Panc1 (cell line): ENCODE results near the gene MEGF6. TPM values are rescaled to one million over a fixed set of nuclear protein-coding genes. Genes with fewer than 3 reads are reported as not detected.
A peak's percentile ranks its signal among the peaks of the same experiment; 100 is the strongest.

Source experiments
- ATAC-seq: fragments of 200-7000 bp; cut with Tn5 transposase; 2 replicates; pipeline ENCODE4 v1.9.1; 2020; ENCODE audit warnings: mild to moderate bottlenecking, moderate library complexity
- BruUV-seq: library from RNA; stranded (reverse); fragments of 400-500 nt; replicated peaks from 2 replicates; lab custom pipeline; 2021; lab: Mats Ljungman, UMichigan
- CTCF ChIA-PET: fragments of 300-600 bp; sonication (Branson Sonifier 250); formaldehyde crosslinking; loops from one replicate; lab custom pipeline; 2022; ENCODE audit warnings: antibody characterized with exemption; lab: Charles Lee
- POLR2A ChIA-PET: fragments of 300-600 bp; sonication (Branson Sonifier 250); formaldehyde crosslinking; loops from one replicate; lab custom pipeline; 2022; ENCODE audit warnings: antibody characterized with exemption; lab: Charles Lee
- DNase-seq: peaks from one replicate; pipeline ENCODE4 v3.0.0-alpha.2; 2010; ENCODE audit warnings: low read depth, low spot score
- H3K27ac ChIP-seq: 2 replicates; pipeline ENCODE4 v1.5.1; 2011; ENCODE audit warnings: mild to moderate bottlenecking, low read length, inconsistent platforms
- H3K27me3 ChIP-seq: fragments of 200-500 bp; sonication (Bioruptor generic); 2 replicates; pipeline ENCODE4 v1.6.0; 2014; ENCODE audit warnings: low read length, inconsistent platforms; ENCODE audit not compliant: control insufficient read depth, insufficient read depth
- H3K36me3 ChIP-seq: fragments of 200-500 bp; sonication (Bioruptor generic); 2 replicates; pipeline ENCODE4 v1.5.1; 2014; ENCODE audit warnings: inconsistent platforms, mild to moderate bottlenecking, low read length, moderate library complexity; ENCODE audit not compliant: control insufficient read depth, insufficient read depth
- H3K4me1 ChIP-seq: 2 replicates; pipeline ENCODE4 v1.5.1; 2011; ENCODE audit warnings: inconsistent platforms, mild to moderate bottlenecking, low read length, moderate library complexity; ENCODE audit not compliant: control insufficient read depth, insufficient read depth
- H3K4me3 ChIP-seq, 2 experiments: 2 replicates each; pipeline ENCODE4 v1.5.1; 2011 to 2012; ENCODE audit warnings: low read depth in 2 of 2, low read length in 2 of 2, mild to moderate bottlenecking in 2 of 2, inconsistent platforms in 1 of 2, moderate library complexity in 1 of 2
- H3K9me3 ChIP-seq: fragments of 200-500 bp; sonication (Bioruptor generic); 2 replicates; pipeline ENCODE4 v1.5.1; 2014; ENCODE audit warnings: low read depth, mild to moderate bottlenecking, inconsistent platforms, low read length, moderate library complexity; ENCODE audit not compliant: control insufficient read depth, insufficient read depth
- POLR2AphosphoS5 ChIP-seq: IDR thresholded peaks from 2 replicates; pipeline ENCODE4 v1.6.1; 2012; ENCODE audit warnings: mild to moderate bottlenecking, low read depth, low read length, moderate library complexity
- SIN3A ChIP-seq: IDR thresholded peaks from 2 replicates; pipeline ENCODE4 v1.6.1; 2012; ENCODE audit warnings: low read depth, mild to moderate bottlenecking, low read length, moderate library complexity, borderline replicate concordance; ENCODE audit not compliant: insufficient read depth
- TCF7L2 ChIP-seq: IDR thresholded peaks from 2 replicates; pipeline ENCODE4 v1.6.1; 2011; ENCODE audit warnings: mild to moderate bottlenecking, low read depth, low read length, inconsistent platforms
- in situ Hi-C: cut with HindIII; loops from 2 replicates; pipeline ENCODE4 v1.10.0; 2016; ENCODE audit warnings: low sequenced_read_pairs, low pct_unique_long_range_greater_than_20kb
- intact Hi-C: fragments of 100-400 bp; cut with micrococcal nuclease; formaldehyde crosslinking; loops from one replicate; pipeline ENCODE4 v1.10.0; 2022; ENCODE audit not compliant: unreplicated experiment
- total RNA-seq: library from RNA; stranded (reverse); gene quantifications from one replicate; pipeline ENCODE4 v1.2.1, GENCODE V29; 2021; ENCODE audit not compliant: unreplicated experiment
- TF ChIP-seq, protein P1 (sequence below): fragments of 450-650 bp; IDR thresholded peaks from 2 replicates; pipeline ENCODE4 v1.5.1; 2017; ENCODE audit warnings: mild to moderate bottlenecking
- TF ChIP-seq, protein P2 (sequence below), 2 experiments: IDR thresholded peaks; 2 replicates each; pipeline ENCODE4 v1.6.1; 2011 to 2012; ENCODE audit warnings: low read depth in 2 of 2, control low read depth in 1 of 2, low read length in 1 of 2, mild to moderate bottlenecking in 1 of 2, moderate library complexity in 1 of 2; ENCODE audit not compliant: insufficient read depth in 1 of 2

Gene MEGF6
- total RNA-seq, 1 experiment from 2014 or later, result 32.6 TPM

DNA sequence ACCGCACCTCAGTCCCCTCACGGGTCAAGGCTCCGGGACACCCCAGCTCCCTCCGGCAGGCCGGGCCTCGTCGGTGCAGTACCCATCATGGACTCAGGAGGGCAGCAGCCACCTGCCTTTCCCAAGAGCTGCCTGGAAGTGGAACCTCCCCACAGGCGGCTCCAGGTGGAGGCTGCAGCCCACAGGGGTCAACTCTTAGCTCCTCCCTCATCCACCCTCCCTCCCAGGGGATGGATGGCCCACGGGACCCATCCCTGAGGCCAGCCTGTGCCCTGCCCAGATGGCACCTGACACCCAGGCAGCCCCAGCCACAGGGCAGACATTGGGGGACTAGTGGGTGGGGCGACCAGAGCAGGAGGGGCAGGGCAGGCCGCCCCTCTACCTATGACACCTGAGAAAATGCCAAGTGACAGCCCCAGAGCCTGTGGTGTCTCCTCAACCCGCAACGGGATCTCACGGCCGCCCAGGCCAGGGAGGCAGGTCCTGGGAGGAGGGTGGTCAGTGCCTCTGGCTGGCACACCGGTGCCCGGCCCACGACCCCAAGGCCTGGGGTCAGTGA, 158.0 kb downstream of the MEGF6 start:
- TF ChIP-seq, protein P1, sequence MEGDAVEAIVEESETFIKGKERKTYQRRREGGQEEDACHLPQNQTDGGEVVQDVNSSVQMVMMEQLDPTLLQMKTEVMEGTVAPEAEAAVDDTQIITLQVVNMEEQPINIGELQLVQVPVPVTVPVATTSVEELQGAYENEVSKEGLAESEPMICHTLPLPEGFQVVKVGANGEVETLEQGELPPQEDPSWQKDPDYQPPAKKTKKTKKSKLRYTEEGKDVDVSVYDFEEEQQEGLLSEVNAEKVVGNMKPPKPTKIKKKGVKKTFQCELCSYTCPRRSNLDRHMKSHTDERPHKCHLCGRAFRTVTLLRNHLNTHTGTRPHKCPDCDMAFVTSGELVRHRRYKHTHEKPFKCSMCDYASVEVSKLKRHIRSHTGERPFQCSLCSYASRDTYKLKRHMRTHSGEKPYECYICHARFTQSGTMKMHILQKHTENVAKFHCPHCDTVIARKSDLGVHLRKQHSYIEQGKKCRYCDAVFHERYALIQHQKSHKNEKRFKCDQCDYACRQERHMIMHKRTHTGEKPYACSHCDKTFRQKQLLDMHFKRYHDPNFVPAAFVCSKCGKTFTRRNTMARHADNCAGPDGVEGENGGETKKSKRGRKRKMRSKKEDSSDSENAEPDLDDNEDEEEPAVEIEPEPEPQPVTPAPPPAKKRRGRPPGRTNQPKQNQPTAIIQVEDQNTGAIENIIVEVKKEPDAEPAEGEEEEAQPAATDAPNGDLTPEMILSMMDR, result peak; percentile 96
- TF ChIP-seq POLR2AphosphoS5, result no peak
- Histone ChIP-seq H3K36me3 (no peaks in the 10 kb centered on the region), H3K9me3 (no peaks in the 10 kb centered on the region), H3K4me3 (no peak overlapping the region), H3K27ac (no peak overlapping the region), H3K4me1 (peaks cover 9% of the 10 kb centered on the region), H3K27me3 (no peaks in the 10 kb centered on the region)
- DNase-seq, result peak; percentile 32
- in situ Hi-C loops, result no loop called here
- BruUV-seq, result no TSS peak
- POLR2A ChIA-PET, result no interaction called here
- peak; percentile 79 for ATAC-seq
- CTCF ChIA-PET, result interaction anchor here (0.6 to 2.6 kb wide), 21 partner anchors 9 to 175 kb away, joined by 3 to 27 read pairs (median 5); no protein-coding TSS in a partner anchor
- intact Hi-C loops, result loop anchor here (1.0 to 2.0 kb wide), 2 partner anchors 31 to 166 kb away; no protein-coding TSS in a partner anchor

DNA sequence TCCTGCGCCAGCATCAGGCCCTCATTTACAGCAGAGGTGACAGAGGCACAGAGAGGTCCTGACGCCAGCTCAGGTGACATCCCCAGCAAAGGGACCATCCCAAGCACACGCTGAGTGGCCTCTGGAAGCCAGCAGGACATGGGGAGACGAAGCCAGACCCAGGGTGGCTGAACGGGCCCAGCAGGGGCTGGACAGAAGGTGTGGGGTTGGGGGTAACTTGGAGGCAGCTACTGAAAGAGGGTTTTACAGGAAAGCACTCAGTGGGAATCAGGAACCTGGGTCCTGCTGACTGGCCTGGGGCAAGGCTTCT, 158.5 kb downstream of the MEGF6 start:
- Histone ChIP-seq H3K4me3 (no peak overlapping the region), H3K9me3 (no peaks in the 10 kb centered on the region), H3K27me3 (no peaks in the 10 kb centered on the region; the same call in 1 of the 2 replicates), H3K36me3 (no peaks in the 10 kb centered on the region), H3K27ac (no peak overlapping the region), H3K4me1 (peaks cover 9% of the 10 kb centered on the region)
- POLR2A ChIA-PET, result no interaction called here
- intact Hi-C loops, result loop anchor here (1.0 to 2.0 kb wide), 2 partner anchors 31 to 166 kb away; no protein-coding TSS in a partner anchor
- in situ Hi-C loops, result no loop called here
- no TSS peak for BruUV-seq
- TF ChIP-seq SIN3A (no peak), POLR2AphosphoS5 (no peak), TCF7L2 (no peak)
- TF ChIP-seq, protein P1, result no peak
- TF ChIP-seq, protein P2, sequence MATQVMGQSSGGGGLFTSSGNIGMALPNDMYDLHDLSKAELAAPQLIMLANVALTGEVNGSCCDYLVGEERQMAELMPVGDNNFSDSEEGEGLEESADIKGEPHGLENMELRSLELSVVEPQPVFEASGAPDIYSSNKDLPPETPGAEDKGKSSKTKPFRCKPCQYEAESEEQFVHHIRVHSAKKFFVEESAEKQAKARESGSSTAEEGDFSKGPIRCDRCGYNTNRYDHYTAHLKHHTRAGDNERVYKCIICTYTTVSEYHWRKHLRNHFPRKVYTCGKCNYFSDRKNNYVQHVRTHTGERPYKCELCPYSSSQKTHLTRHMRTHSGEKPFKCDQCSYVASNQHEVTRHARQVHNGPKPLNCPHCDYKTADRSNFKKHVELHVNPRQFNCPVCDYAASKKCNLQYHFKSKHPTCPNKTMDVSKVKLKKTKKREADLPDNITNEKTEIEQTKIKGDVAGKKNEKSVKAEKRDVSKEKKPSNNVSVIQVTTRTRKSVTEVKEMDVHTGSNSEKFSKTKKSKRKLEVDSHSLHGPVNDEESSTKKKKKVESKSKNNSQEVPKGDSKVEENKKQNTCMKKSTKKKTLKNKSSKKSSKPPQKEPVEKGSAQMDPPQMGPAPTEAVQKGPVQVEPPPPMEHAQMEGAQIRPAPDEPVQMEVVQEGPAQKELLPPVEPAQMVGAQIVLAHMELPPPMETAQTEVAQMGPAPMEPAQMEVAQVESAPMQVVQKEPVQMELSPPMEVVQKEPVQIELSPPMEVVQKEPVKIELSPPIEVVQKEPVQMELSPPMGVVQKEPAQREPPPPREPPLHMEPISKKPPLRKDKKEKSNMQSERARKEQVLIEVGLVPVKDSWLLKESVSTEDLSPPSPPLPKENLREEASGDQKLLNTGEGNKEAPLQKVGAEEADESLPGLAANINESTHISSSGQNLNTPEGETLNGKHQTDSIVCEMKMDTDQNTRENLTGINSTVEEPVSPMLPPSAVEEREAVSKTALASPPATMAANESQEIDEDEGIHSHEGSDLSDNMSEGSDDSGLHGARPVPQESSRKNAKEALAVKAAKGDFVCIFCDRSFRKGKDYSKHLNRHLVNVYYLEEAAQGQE (IDR thresholded peaks at IDR 0.05; ENCODE audit: insufficient read depth in 1 of 2, low read depth in 2 of 2, low read length in 1 of 2), result no peak
- DNase-seq, result no peak
- no peak for ATAC-seq
- CTCF ChIA-PET, result interaction anchor here (0.6 to 2.6 kb wide), 21 partner anchors 9 to 175 kb away, joined by 3 to 27 read pairs (median 5); no protein-coding TSS in a partner anchor
